Activated effector memory CD4-positive, alpha-beta T cell treated with anti-CD3 and anti-CD28 coated beads, Interleukin-2, amount 50 U/mL, for 16 hours (primary cell): ENCODE results near the gene ACOT11.

ENCODE experiments used
- DNase-seq: peaks from one replicate; pipeline ENCODE4 v3.0.0-alpha.2; 2020

ACOT11 gene

GRCh38 chr1:54538538-54538937 lies 9.5 kb upstream of the ACOT11 start:
- no peak for DNase-seq

- no peak for DNase-seq
Measured at GRCh38 chr1:54540582-54541295, 7.3 kb upstream of the ACOT11 start.

GRCh38 chr1:54542120-54542961 lies 5.7 kb upstream of the ACOT11 start:
- peak; percentile 79 for DNase-seq

- DNase-seq: no peak
Measured at GRCh38 chr1:54542962-54543539, 5.0 kb upstream of the ACOT11 start.

- DNase-seq: no peak
Measured at GRCh38 chr1:54543729-54544496, 4.1 kb upstream of the ACOT11 start.

- no peak for DNase-seq
Measured at GRCh38 chr1:54545916-54546635, 2.0 kb upstream of the ACOT11 start.

- DNase-seq: no peak
Measured at GRCh38 chr1:54546651-54547401, 1.2 kb upstream of the ACOT11 start.

- no peak for DNase-seq
Measured at GRCh38 chr1:54548389-54549044, 489 bp downstream of the ACOT11 start.

- DNase-seq: no peak
Measured at GRCh38 chr1:54549181-54549924, 1.3 kb downstream of the ACOT11 start.

GRCh38 chr1:54551891-54552290 lies 3.9 kb downstream of the ACOT11 start:
- DNase-seq: no peak

GRCh38 chr1:54553602-54554313 lies 5.7 kb downstream of the ACOT11 start:
- DNase-seq: no peak

GRCh38 chr1:54556110-54556509 lies 8.1 kb downstream of the ACOT11 start:
- DNase-seq: no peak

GRCh38 chr1:54557671-54558355 lies 9.8 kb downstream of the ACOT11 start:
- DNase-seq: no peak

- no peak for DNase-seq
Measured at GRCh38 chr1:54558434-54559030, 10.5 kb downstream of the ACOT11 start.

GRCh38 chr1:54559111-54559548 lies 11.1 kb downstream of the ACOT11 start:
- DNase-seq: no peak

- no peak for DNase-seq
Measured at GRCh38 chr1:54559771-54560231, 11.8 kb downstream of the ACOT11 start.

- DNase-seq: peak; percentile 62
Measured at GRCh38 chr1:54564312-54565112, 16.5 kb downstream of the ACOT11 start.

- DNase-seq: no peak
Measured at GRCh38 chr1:54565113-54565501, 17.1 kb downstream of the ACOT11 start.
